ENCODE data around the gene NEUROG2.
"Not testable (repeated sequence)": the region's sequence is repeated elsewhere in the genome, so short reads cannot be mapped to it uniquely, and the experiment has no call there.

The NEUROG2 gene

GRCh38 chr4:112510291-112511092, 5.5 kb downstream of the NEUROG2 start:
- H3K4me3 ChIP-seq (ENCODE audit: low read length) = peak overlapping the region; percentile 39; the same call in 1 of the 2 replicates
- H3K9ac ChIP-seq (ENCODE audit: low read depth, low read length) = no peak overlapping the region
- H3K36me3 ChIP-seq (ENCODE audit: insufficient read depth, low read depth, low read length) = no peaks in the 10 kb centered on the region
- peaks cover 100% of the 10 kb centered on the region for H3K27me3 ChIP-seq (ENCODE audit: insufficient read depth, low read length)
- H3K4me1 ChIP-seq (ENCODE audit: insufficient read depth, low read length) = peaks cover 23% of the 10 kb centered on the region; the same call in 1 of the 2 replicates
- no peaks in the 10 kb centered on the region for H3K9me3 ChIP-seq (ENCODE audit: insufficient read depth, low read depth, low read length)
- no peak overlapping the region for H3K27ac ChIP-seq (ENCODE audit: low read length)

- Histone ChIP-seq H3K36me3 (ENCODE audit: insufficient read depth, low read depth, low read length) (no peaks in the 10 kb centered on the region), H3K27me3 (ENCODE audit: insufficient read depth, low read length) (peaks cover 100% of the 10 kb centered on the region), H3K4me3 (ENCODE audit: low read length) (peak overlapping the region; percentile 40), H3K27ac (ENCODE audit: low read length) (no peak overlapping the region), H3K4me1 (ENCODE audit: insufficient read depth, low read length) (peaks cover 21% of the 10 kb centered on the region; the same call in 1 of the 2 replicates), H3K9ac (ENCODE audit: low read depth, low read length) (no peak overlapping the region), H3K9me3 (ENCODE audit: insufficient read depth, low read depth, low read length) (no peaks in the 10 kb centered on the region)
Measured at GRCh38 chr4:112509243-112510141, 6.5 kb downstream of the NEUROG2 start.

GRCh38 chr4:112508356-112508755, 7.6 kb downstream of the NEUROG2 start:
- Histone ChIP-seq H3K9me3 (ENCODE audit: insufficient read depth, low read depth, low read length) (no peaks in the 10 kb centered on the region), H3K36me3 (ENCODE audit: insufficient read depth, low read depth, low read length) (no peaks in the 10 kb centered on the region), H3K27me3 (ENCODE audit: insufficient read depth, low read length) (peaks cover 98% of the 10 kb centered on the region), H3K4me1 (ENCODE audit: insufficient read depth, low read length) (peaks cover 14% of the 10 kb centered on the region; the same call in 1 of the 2 replicates), H3K9ac (ENCODE audit: low read depth, low read length) (no peak overlapping the region), H3K4me3 (ENCODE audit: low read length) (no peak overlapping the region), H3K27ac (ENCODE audit: low read length) (no peak overlapping the region)

GRCh38 chr4:112504807-112505206, 11.2 kb downstream of the NEUROG2 start:
- Histone ChIP-seq H3K9me3 (ENCODE audit: insufficient read depth, low read depth, low read length) (no peaks in the 10 kb centered on the region), H3K27ac (ENCODE audit: low read length) (no peak overlapping the region), H3K36me3 (ENCODE audit: insufficient read depth, low read depth, low read length) (no peaks in the 10 kb centered on the region), H3K4me3 (ENCODE audit: low read length) (no peak overlapping the region), H3K9ac (ENCODE audit: low read depth, low read length) (no peak overlapping the region), H3K4me1 (ENCODE audit: insufficient read depth, low read length) (peaks cover 4% of the 10 kb centered on the region; the same call in 1 of the 2 replicates), H3K27me3 (ENCODE audit: insufficient read depth, low read length) (peaks cover 75% of the 10 kb centered on the region)

- H3K36me3 ChIP-seq (ENCODE audit: insufficient read depth, low read depth, low read length) = no peaks in the 10 kb centered on the region
- H3K9me3 ChIP-seq (ENCODE audit: insufficient read depth, low read depth, low read length) = no peaks in the 10 kb centered on the region
- no peak overlapping the region for H3K9ac ChIP-seq (ENCODE audit: low read depth, low read length)
- no peak overlapping the region for H3K27ac ChIP-seq (ENCODE audit: low read length)
- H3K27me3 ChIP-seq (ENCODE audit: insufficient read depth, low read length) = peaks cover 56% of the 10 kb centered on the region
- H3K4me1 ChIP-seq (ENCODE audit: insufficient read depth, low read length) = no peaks in the 10 kb centered on the region
- H3K4me3 ChIP-seq (ENCODE audit: low read length) = no peak overlapping the region
Measured at GRCh38 chr4:112502871-112503270, 13.1 kb downstream of the NEUROG2 start.

- Histone ChIP-seq H3K36me3 (ENCODE audit: insufficient read depth, low read depth, low read length) (no peaks in the 10 kb centered on the region), H3K9ac (ENCODE audit: low read depth, low read length) (no peak overlapping the region), H3K4me1 (ENCODE audit: insufficient read depth, low read length) (no peaks in the 10 kb centered on the region), H3K9me3 (ENCODE audit: insufficient read depth, low read depth, low read length) (peaks cover 22% of the 10 kb centered on the region), H3K27me3 (ENCODE audit: insufficient read depth, low read length) (no peaks in the 10 kb centered on the region), H3K27ac (ENCODE audit: low read length) (no peak overlapping the region), H3K4me3 (ENCODE audit: low read length) (no peak overlapping the region)
Measured at GRCh38 chr4:112492321-112492720, 23.7 kb downstream of the NEUROG2 start.

- not testable (repeated sequence) for H3K4me1 ChIP-seq (ENCODE audit: insufficient read depth, low read length); H3K27ac ChIP-seq (ENCODE audit: low read length); H3K27me3 ChIP-seq (ENCODE audit: insufficient read depth, low read length); H3K36me3 ChIP-seq (ENCODE audit: insufficient read depth, low read depth, low read length); H3K9ac ChIP-seq (ENCODE audit: low read depth, low read length); H3K4me3 ChIP-seq (ENCODE audit: low read length)
- H3K9me3 ChIP-seq (ENCODE audit: insufficient read depth, low read depth, low read length) = peaks cover 22% of the 10 kb centered on the region
Measured at GRCh38 chr4:112490808-112491207, 25.2 kb downstream of the NEUROG2 start.

GRCh38 chr4:112485930-112486329, 30.1 kb downstream of the NEUROG2 start:
- H3K36me3 ChIP-seq (ENCODE audit: insufficient read depth, low read depth, low read length) = no peaks in the 10 kb centered on the region
- H3K27me3 ChIP-seq (ENCODE audit: insufficient read depth, low read length) = no peaks in the 10 kb centered on the region
- no peak overlapping the region for H3K27ac ChIP-seq (ENCODE audit: low read length)
- peaks cover 26% of the 10 kb centered on the region for H3K9me3 ChIP-seq (ENCODE audit: insufficient read depth, low read depth, low read length)
- no peaks in the 10 kb centered on the region for H3K4me1 ChIP-seq (ENCODE audit: insufficient read depth, low read length)
- H3K4me3 ChIP-seq (ENCODE audit: low read length) = no peak overlapping the region
- H3K9ac ChIP-seq (ENCODE audit: low read depth, low read length) = no peak overlapping the region

GRCh38 chr4:112473985-112474384, 42.0 kb downstream of the NEUROG2 start:
- no peak overlapping the region for H3K27ac ChIP-seq (ENCODE audit: low read length)
- no peaks in the 10 kb centered on the region for H3K27me3 ChIP-seq (ENCODE audit: insufficient read depth, low read length)
- H3K4me1 ChIP-seq (ENCODE audit: insufficient read depth, low read length) = no peaks in the 10 kb centered on the region
- no peaks in the 10 kb centered on the region for H3K36me3 ChIP-seq (ENCODE audit: insufficient read depth, low read depth, low read length)
- H3K9me3 ChIP-seq (ENCODE audit: insufficient read depth, low read depth, low read length) = no peaks in the 10 kb centered on the region
- no peak overlapping the region for H3K4me3 ChIP-seq (ENCODE audit: low read length)
- H3K9ac ChIP-seq (ENCODE audit: low read depth, low read length) = no peak overlapping the region

GRCh38 chr4:112472318-112472717, 43.7 kb downstream of the NEUROG2 start:
- H3K9ac ChIP-seq (ENCODE audit: low read depth, low read length) = no peak overlapping the region
- no peak overlapping the region for H3K27ac ChIP-seq (ENCODE audit: low read length)
- no peaks in the 10 kb centered on the region for H3K36me3 ChIP-seq (ENCODE audit: insufficient read depth, low read depth, low read length)
- no peak overlapping the region for H3K4me3 ChIP-seq (ENCODE audit: low read length)
- no peaks in the 10 kb centered on the region for H3K9me3 ChIP-seq (ENCODE audit: insufficient read depth, low read depth, low read length)
- no peaks in the 10 kb centered on the region for H3K4me1 ChIP-seq (ENCODE audit: insufficient read depth, low read length)
- H3K27me3 ChIP-seq (ENCODE audit: insufficient read depth, low read length) = no peaks in the 10 kb centered on the region
